Sigmoid colon (tissue), 4 donors: ENCODE data around the gene RNASEH2B.

Experiments used
- EP300 ChIP-seq, 4 donors: sonication (generic); formaldehyde crosslinking; IDR thresholded peaks; one replicate each; pipeline ENCODE4 v1.6.1; 2017; ENCODE audit warnings: antibody characterized with exemption in 4 of 4
- POLR2A ChIP-seq, 2 donors: fragments of 450-650 bp; IDR thresholded peaks; one replicate each; pipeline ENCODE4 v1.6.1; 2016; ENCODE audit warnings: antibody characterized with exemption in 2 of 2, mild to moderate bottlenecking in 2 of 2, moderate library complexity in 2 of 2
- POLR2AphosphoS5 ChIP-seq, 4 donors: sonication (generic); formaldehyde crosslinking; IDR thresholded peaks; one replicate each; pipeline ENCODE4 v1.6.1; 2017; ENCODE audit warnings: antibody characterized with exemption in 4 of 4
- TF ChIP-seq, protein P1 (sequence below), 4 experiments: fragments of 450-650 bp in 3 of 4; fragments of 200-600 bp in 1 of 4; IDR thresholded peaks; one replicate each; pipeline ENCODE4 v1.5.1; 2016 to 2019; ENCODE audit warnings: antibody characterized with exemption in 4 of 4, mild to moderate bottlenecking in 3 of 4, moderate library complexity in 2 of 4

- TF ChIP-seq, protein P1, sequence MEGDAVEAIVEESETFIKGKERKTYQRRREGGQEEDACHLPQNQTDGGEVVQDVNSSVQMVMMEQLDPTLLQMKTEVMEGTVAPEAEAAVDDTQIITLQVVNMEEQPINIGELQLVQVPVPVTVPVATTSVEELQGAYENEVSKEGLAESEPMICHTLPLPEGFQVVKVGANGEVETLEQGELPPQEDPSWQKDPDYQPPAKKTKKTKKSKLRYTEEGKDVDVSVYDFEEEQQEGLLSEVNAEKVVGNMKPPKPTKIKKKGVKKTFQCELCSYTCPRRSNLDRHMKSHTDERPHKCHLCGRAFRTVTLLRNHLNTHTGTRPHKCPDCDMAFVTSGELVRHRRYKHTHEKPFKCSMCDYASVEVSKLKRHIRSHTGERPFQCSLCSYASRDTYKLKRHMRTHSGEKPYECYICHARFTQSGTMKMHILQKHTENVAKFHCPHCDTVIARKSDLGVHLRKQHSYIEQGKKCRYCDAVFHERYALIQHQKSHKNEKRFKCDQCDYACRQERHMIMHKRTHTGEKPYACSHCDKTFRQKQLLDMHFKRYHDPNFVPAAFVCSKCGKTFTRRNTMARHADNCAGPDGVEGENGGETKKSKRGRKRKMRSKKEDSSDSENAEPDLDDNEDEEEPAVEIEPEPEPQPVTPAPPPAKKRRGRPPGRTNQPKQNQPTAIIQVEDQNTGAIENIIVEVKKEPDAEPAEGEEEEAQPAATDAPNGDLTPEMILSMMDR (IDR thresholded peaks at IDR 0.05) = no peak
- TF ChIP-seq POLR2A (IDR thresholded peaks at IDR 0.05) (no peak), EP300 (IDR thresholded peaks at IDR 0.05) (no peak), POLR2AphosphoS5 (IDR thresholded peaks at IDR 0.05) (no peak)
These were observed 46.2 kb downstream of the RNASEH2B start for GRCh38 chr13:50955798-50956197.
